HG02981 (cell line): Measurements from ENCODE around the gene FYB1.
"Not testable (repeated sequence)": the region's sequence is repeated elsewhere in the genome, so short reads cannot be mapped to it uniquely, and the experiment has no call there.

Experiments used
- ATAC-seq: cut with Tn5 transposase; IDR thresholded peaks from one replicate; pipeline ENCODE4 v1.9.1; 2021; ENCODE audit warnings: mild to moderate bottlenecking, moderate library complexity; ENCODE audit not compliant: unreplicated experiment

FYB1 gene

DNA sequence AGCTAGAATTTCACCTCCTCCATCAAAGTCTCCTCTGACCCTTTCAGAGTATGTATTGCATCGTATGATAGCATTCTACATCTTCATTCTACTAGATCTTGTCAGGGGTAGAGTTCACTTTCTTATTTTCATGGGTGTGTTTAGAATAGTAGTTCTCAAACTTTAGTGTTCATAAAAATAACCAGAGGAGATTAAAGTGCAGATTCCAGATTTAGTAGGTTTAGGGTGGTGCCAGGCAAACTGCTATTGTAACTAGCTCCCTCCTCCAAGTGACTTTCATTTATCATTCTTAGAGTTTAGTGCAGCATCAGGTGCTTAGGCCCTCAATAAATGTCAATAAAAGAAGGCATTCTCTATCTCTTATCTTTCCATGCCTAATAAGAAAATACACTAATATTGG is 7.2 kb upstream of the FYB1 start:
- ATAC-seq: no peak

DNA sequence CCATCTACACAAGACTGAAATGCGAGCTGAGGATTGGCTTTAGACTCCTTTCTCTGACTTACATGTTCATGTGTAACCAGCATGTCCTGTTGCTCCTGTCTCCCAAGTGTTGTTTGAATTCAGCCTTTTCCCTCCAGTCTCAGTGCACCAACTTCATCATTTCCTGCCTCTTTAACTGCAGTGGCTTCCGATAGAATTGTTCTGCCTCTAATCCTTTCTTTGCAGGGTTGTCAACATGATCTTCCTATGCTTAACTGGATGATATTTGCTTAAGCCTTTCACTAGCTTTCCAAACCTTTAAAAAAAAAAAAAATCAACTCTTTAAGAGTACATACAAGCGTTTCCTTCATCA is 6.7 kb upstream of the FYB1 start:
- ATAC-seq: no peak

DNA sequence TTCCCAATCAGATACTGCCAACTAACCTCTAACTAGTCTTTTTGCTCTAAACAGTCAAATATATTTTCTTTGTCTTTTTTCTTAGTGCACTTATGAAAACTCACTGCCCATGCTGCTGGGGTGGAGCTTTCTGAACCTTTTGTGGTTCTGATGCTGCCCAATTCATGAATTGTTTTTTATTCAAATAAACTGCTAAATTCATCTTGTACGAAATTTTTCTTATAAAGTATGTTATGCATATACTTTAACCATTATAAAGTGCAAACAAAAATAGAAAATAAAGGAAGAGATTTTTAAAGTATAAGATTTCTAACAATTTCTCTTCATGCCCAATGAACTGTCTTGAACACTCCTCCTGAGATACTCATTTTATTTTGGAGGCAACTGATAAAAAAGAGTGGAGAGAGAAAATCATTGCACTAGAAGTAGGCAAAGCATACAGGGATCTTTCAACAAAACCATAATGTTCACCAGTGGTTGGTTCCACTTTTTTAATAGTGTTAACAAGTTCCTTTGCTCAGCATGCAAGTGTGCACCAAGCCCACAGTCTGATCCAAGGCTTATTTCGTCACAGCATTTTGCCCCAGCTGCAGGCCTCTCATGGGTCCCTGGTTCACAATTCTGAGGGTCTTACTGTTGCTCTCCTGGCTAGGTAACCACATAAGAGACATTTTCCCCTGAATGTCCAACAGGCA is 6.2 kb upstream of the FYB1 start:
- ATAC-seq: no peak

DNA sequence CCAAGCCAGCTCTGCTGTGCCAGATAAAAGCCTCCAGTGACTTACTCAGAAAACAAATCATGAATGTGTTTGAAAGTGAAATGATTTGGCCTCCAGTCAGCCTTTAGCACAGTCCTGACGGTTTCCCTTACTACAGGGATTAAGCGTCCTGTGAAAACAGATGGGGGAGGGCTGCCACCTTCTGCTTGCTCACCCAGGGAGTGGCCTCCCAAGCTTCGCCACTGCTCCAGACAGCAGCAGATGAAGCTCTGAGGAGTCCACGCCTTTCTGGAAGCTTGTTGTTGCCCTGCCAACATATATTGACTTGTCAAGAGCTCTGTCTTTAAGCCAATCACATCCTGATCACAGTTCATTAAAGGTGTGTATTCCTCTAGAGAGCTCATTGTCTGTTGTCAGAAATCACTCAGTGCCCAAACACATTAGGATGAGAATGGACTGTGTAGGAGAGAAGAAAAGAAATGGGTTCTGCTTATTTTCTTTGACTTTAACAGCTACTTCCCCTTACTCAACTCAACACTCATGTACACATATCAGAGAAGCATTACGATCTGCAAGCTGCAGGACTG is 4.9 kb upstream of the FYB1 start:
- ATAC-seq: no peak

GRCh38 chr5:39223565-39224156 is 4.3 kb upstream of the FYB1 start:
- no peak for ATAC-seq

DNA sequence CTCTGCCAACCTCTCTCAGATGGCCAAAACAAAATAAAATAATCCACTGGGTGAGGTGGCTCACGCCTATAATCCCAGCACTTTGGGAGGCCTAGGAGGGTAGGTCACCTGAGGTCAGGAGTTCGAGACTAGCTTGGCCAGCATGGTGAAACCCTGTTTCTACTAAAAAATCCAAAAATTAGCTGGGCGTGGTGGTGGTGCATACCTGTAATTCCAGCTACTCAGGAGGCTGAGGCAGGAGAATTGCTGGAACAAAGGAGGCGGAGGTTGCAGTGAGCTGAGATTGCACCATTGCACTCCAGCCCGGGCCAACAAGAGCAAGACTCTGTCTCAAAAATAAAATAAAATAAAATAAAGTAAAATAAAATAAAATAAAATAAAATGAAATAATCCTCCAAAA is 2.3 kb upstream of the FYB1 start:
- ATAC-seq: not testable (repeated sequence)

GRCh38 chr5:39220280-39221030 is 1.1 kb upstream of the FYB1 start:
- ATAC-seq: no peak

DNA sequence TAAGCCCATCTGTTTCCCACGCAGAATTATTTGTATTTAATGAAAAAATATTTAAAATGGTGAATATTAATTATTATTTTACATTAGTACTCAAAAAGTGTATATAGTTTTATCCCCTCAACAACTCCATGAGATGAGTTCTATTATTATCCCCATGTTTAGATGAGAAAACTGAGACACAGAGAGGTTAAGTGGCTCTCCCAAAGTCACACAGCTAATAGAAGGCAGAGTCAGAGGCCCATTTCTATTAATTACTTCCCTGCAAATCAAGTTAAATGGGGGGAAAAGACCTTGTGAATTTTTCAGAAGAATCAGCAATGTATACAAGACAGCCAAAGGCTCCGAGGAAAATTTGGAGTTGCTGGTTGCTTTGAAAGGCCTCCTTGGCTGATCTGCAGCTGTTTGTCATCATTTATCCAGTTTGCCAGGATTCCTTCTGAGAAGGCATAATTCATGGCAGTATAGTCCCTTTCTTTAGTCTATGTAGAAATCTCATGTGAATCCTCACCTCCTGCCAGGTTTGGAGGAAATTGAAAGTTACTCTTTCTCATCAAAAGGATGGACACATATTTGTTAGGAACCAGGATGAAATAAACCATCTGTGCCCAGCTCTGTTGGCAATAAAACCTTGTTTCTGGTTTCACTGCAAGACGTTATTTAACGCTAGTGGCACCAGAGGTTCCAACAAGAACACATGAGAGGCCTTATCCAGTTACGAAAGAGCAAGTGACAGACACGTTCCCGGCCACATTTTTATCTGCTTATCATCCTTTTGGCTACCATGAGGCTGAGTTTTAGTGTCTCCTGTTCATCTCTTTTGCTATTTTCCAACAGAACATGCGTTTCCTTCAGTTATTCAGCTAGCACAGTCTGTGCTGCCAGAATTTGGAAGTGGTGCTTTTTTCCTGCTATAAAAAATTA is 621 bp downstream of the FYB1 start:
- ATAC-seq: no peak

- peak; percentile 80 for ATAC-seq
Measured at GRCh38 chr5:39217365-39218281, 1.7 kb downstream of the FYB1 start.

DNA sequence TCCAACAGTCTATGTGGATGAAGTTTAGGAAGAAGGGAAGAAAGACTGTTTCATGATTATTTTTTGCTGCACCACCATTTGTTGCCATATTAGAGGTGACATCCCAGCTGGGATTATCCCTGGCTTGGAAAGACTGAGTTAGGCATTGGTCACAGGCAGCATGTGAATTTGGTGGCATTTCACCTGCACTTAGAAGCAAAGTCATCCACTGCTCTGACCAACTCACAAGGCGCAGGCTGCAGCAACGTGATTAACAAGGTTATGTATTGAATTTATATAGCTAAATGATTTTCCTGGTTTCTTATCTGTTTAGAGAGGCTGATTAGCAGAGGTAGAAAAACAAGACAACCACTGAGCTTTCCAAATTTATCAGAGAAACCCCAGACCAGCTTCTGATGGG is 2.7 kb downstream of the FYB1 start:
- no peak for ATAC-seq

GRCh38 chr5:39215857-39216256 is 3.5 kb downstream of the FYB1 start:
- no peak for ATAC-seq

- no peak for ATAC-seq
Measured at GRCh38 chr5:39214912-39215709, 4.3 kb downstream of the FYB1 start.

DNA sequence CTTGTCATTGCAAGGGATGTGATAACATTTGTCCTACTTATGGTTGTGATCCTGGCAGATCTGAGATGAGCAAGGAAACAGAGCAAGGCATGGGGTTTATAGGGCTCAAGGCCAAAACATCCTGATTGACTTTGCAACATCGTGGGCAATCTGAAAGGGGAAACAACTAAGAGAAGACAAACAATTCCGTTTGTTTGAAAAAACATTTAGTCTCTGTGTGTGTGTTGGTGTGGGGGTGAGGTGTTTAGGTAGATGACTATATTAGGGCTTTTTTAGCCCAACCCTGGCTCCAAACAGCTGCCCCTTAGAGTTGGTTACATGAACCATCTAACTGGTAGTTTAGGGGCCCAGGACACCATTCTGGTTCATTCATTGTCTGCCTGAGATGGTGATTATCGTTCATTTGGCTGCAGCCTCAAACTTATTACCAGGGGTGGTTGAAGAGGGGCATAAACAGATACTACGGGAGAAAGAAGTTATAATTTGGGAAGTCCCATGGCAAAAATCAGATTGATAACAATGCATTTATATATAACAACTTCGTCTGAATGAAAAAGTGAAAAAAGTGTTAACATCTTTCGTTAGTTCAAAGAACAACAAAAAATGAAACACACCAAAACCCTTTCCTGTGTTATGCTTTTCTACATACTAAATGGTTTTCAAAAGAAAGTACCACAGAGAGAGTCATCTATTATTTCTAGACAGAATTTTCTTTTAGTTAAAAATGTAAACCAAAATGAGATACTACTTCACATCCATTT is 5.7 kb downstream of the FYB1 start:
- ATAC-seq: no peak

DNA sequence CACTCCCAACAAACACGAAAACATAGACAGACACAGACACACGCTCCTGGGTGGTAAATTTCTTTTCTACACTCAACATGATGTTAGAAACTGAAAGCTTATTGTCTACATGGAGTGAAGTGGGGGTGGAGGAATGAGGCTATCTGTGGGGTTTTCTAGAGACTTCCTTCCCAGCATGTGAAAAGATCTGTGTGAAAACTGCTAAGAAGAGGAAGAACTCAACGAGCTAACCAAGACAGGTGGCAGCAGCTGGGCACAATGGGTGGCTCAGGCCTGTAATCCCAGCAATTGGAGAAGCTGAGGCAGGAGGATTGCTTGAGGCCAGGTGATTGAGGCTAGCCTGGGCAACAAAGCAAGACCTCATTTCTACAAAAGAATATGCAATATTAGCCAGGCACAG is 7.6 kb downstream of the FYB1 start:
- ATAC-seq: no peak

- ATAC-seq: peak; percentile 60
Measured at GRCh38 chr5:39209924-39210323, 9.4 kb downstream of the FYB1 start.

DNA sequence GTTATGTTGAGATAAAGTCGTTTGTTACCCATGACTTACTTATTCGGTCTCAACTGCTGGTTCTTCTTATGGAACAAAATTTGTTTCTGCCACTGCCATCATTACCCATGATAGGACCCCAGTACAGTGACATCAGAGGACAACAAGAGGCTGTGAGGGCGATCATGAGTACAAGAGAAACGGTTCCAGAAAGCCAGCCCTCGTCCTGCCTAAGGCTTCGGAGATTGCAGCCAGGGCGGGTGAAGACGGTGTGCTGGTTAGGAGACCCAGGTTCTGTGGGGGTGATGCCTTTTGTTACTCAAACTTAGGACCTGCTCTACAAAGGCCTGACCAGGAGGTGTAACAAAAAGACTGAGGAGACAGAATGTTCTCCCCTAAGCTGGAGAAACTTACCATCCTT is 10.9 kb downstream of the FYB1 start:
- no peak for ATAC-seq

GRCh38 chr5:39207345-39208045 is 11.9 kb downstream of the FYB1 start:
- ATAC-seq: no peak
